Epidermal melanocyte (primary cell): ENCODE data around the gene SELENOI.
A peak's percentile ranks its signal among the peaks of the same experiment; 100 is the strongest.
"Not testable (repeated sequence)": the region's sequence is repeated elsewhere in the genome, so short reads cannot be mapped to it uniquely, and the experiment has no call there.

ENCODE experiments used
- DNase-seq: peaks from one replicate; pipeline ENCODE4 v3.0.0; 2011; ENCODE audit warnings: low spot score; ENCODE audit not compliant: insufficient read length

SELENOI gene

DNA sequence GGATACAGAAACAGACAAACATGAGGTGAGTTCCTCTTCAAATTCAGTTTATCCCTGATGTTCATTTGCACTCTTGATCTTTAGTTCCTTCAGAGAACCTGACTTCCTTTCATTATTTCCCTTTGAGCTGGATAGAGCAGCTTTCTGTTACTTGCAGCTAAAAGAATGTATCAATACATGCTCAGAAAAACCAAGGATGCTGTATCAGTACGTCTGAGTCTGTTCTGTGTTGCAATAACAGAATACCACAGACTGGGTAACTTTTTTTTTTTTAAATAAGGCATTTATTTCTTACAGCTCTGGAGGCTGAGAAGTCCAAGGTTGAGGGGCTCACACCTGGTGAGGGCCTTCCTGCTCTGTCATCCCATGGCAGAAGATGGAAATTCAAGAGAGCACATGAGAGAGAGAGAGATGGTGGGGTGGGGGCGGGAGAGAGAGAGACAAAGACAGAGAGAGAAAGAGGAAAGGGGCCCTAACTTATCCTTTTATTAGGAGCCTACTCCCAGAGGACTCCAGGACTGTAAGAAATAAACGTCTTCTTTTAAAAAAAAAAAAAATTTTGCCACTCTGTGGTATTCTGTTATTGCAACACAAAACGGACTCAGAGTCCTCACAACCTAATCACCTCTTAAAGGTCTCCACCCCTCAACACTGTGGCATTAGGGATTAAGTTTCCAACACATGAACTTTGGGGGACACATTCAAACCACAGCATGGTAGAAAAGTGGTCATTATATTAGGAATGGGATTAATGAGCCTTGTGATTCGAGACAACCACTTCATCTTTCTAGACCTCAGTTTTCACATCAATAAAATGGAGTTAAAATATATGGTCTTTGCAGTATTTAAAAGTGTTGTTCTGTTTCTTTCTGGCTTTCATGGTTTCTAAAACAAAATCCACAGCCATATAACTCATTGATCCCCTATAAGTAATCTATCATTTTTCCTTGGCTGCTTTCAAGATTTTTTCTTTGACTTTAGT, 18.4 kb upstream of the SELENOI start:
- no peak for DNase-seq

DNA sequence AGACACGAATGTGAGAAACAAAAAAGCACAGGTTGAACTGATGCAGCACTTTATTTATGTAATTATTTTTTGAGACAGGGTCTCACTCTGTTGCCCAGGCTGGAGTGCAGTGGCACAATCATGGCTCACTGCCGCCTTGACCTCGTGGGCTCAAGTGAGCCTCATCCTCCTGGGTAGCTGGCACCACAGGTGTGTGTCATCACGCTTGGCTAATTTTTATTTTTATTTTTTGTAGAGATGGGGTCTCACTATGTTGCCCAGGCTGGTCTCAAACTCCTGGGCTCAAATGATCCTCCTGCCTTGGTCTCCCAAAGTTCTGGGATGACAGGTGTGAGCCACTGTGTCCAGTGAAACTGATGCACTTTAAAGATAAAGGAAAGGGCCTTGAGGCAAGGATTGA, 16.9 kb upstream of the SELENOI start:
- not testable (repeated sequence) for DNase-seq

GRCh38 chr2:26330114-26330549, 15.8 kb upstream of the SELENOI start:
- peak; percentile 80 for DNase-seq

DNA sequence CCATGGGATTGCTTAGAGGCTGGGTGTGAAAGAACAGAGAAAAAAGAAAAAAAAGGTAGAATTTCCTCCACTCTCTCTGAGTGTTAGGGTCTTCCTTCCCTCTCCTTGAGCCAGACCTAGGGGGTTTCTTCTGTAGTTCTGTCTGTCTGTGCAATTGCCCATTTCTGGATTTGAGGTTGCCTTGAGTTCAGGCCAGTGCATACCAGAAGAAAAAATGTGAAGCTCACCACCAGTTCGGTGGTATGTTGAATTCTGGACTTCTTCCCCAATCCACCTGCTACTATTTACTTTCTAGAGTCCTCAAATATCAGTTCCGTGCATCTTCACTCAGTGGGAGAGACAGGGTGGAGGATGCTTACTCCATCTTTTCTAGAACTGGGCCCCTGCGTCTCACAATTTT, 15.3 kb upstream of the SELENOI start:
- no peak for DNase-seq

DNA sequence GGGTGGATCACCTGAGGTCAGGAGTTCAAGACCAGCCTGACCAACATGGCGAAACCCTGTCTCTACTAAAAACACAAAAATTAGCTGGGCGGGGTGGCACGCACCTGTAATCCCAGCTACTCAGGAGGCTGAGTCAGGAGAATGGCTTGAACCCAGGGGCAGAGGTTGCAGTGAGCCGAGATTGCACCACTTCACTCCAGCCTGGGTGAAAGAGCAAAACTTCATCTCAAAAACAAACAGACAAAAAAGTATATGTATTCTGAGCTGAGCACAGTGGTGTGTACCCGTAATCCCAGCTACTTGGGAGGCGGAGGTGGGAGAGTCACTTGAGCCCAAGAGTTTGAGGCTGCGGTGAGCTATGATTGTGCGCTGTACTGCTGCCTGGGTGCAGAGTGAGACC, 14.6 kb upstream of the SELENOI start:
- not testable (repeated sequence) for DNase-seq

GRCh38 chr2:26333293-26333692, 12.7 kb upstream of the SELENOI start:
- DNase-seq: no peak

DNA sequence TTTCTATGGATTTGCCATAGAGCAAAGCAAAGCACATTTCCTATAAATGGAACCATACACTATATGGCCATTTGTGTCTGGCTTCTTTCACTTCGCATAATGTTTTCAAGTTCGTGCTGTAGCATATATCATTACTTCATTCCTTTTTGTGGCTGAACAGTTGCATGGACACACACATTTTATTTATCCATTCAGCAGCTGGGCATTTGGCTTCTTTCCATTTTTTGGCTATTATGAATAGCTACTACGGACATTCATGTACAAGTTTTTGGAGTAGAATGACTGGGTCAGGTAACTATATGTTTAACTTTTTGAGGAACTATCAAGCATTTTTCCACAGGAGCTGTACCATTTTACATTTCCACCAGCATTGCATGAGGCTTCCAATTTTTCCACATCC, 10.7 kb upstream of the SELENOI start:
- no peak for DNase-seq

GRCh38 chr2:26336719-26337118, 9.2 kb upstream of the SELENOI start:
- DNase-seq: no peak

GRCh38 chr2:26337298-26337697, 8.6 kb upstream of the SELENOI start:
- DNase-seq: no peak

GRCh38 chr2:26340831-26341230, 5.1 kb upstream of the SELENOI start:
- no peak for DNase-seq

DNA sequence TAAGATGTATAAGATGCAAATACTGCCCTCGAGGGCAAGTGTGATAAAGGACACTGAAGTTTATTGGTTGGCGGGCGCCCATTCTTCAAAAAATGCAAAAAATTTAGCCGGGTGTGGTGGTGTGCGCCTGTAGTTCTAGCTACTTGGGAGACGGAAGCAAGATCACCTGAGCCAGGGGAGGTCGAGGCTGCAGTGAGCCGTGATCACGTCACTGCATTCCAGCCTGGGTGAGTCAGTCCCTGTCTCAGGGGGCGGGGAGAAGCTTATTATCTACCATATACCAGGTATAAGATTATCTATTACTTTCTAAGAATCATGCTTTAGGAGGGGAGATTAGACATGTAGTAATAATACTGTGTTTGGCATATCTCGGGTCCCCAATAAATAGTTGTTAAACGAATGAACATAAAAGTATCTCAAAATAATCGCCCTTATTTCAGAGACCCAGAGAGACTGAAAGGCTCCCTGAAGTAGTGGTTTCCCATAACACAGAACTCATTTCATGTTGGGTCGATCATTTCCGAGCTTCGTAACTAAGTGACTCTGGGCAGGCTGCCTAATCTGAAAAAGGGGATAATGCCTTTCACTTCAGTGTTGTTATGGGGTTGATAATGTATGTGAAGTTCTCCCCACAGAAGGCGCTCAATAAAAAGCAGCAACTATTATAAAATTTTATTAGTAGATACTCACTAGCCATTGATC, 1.2 kb upstream of the SELENOI start:
- DNase-seq: no peak

GRCh38 chr2:26345283-26345544, 729 bp upstream of the SELENOI start:
- DNase-seq: no peak

DNA sequence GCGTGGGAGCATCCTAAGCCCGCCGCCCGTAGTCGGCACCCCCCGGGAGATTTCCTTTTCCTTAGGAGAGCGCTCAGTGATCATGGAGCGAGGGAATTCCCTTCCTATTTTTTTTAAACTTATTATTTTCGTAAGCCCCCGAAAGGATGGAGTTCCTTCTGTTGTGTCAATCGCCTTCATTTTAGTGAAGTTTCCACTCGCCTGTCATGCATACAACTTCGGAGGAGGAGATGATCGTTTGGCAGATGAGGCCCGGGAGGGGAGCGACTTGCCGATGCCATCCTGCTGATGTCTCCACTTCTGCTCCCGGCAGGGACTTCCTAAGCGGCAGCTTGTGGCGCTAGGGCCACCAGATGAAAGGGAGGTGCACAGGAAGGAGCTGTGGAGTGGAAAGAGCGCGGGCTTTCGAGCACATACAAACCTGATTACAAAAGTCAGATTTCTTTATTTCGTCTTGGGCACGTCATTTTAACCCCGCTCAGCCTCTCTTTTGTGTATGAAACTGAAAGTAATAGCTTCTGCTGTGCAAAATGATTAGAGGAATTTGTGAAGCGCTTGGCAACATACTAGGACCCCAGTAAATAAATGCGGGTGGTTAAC, 611 bp downstream of the SELENOI start, which contains the start of gene ADGRF3:
TSS of gene ADGRF3 (minus strand) at position 336 of the 600 bp plus-strand sequence. CDS start 555 bp downstream, outside the sequence.
- DNase-seq: no peak

DNA sequence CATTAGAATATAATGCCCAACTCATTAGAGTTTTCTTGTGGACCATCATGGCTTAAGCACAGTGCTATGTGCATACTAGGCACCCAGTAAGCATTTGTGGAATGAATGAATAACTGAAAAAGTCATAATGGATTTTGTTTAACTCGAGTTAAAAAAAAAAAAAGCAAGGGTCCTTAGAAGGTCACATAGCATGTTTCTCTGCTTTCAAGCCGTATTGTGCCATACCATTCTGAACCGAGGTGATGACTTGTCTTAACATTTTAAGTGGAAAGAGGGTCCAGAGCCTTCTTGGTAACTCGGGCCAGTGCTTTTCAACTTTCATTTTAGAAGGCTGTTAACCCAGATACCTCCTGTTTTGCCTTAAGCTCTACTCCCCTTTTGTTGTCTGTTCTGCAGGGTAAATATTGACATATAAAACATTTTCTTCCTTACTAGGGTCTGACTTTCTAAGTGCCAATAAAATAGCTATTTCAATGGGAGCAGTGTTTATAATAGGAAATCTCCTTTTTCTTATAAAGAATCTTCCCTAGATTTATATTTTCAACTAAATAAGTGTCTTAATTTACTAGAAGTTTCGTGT, 1.4 kb downstream of the SELENOI start:
- DNase-seq: no peak

DNA sequence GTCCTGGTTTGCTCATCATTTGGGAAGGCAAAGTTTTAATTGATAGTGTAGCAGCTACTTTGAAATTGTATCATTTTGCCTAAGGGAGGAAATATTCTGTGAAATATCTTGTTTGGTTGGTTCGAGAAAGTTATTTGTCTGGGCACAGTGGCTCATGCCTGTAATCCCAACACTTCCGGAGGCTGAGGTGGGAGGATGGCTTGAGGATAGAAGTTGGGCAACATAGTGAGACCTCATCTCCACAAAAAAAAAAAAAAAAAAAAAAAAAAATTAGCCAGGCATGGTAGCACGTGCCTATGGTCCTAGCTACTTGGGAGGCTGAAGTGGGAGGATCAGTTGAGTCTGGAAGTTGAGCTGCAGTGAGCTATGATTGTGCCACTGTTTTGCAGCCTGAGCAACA, 3.7 kb downstream of the SELENOI start:
- DNase-seq: no peak

DNA sequence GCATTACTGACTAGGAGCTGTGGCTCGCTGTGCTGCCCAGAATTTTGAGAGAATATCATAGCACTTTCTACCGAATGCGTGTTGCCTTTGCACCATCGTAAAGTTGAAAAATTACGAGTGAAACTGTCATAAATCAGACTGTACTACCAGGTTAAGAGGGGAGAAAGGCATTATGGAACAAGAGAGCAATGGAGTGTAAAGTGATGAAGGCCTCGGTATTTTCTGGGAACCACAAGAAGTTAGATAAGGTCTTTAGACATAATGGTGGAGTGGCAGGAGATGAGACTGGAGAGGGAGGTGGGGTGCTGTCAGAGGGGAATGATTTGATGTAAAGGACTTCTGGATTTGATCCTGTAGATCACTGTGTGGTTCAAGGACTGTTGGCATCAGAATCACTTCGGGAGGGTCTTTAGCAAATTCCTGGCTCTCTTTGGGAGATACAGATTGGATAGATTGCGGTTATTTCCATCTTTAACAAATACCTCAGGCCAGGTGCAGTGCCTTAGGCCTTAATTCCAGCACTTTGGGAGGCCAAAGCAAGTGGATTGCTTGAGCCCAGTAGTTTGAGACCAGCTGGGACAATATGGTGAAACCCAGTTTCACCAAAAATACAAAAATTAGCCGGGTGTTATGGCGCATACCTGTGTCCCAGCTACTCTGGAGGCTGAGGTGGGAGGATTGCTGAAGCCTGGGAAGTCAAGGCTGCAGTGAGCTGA, 5.6 kb downstream of the SELENOI start:
- no peak for DNase-seq

DNA sequence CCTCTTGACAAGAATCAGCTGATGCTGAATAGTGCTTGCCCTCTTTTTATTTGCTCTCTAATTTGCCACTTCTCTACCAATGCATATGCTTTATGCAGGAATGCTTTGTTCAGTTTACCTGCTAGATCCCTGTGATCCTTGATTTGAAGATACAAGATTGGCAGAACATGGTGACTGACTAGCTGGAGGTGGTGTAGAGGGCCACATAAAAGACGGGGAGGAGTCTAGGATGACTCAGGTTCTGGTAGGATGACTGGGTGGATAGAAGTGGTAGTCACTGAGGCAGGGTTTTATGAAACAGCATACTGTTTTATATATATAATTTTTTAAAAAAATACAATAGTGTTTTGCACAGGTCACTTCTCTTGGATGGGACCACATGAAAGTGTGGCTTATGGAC, 6.9 kb downstream of the SELENOI start:
- DNase-seq: no peak

GRCh38 chr2:26354469-26354868, 8.5 kb downstream of the SELENOI start:
- not testable (repeated sequence) for DNase-seq

- no peak for DNase-seq
These were observed 9.4 kb downstream of the SELENOI start for GRCh38 chr2:26355038-26355995.

GRCh38 chr2:26356111-26356510, 10.2 kb downstream of the SELENOI start:
- no peak for DNase-seq
